OCI-M2 (cell line): ENCODE measurements around the gene PLET1.
A peak's percentile ranks its signal among the peaks of the same experiment; 100 is the strongest.

Experiments used
- DNase-seq: peaks from one replicate; lab custom pipeline; 2025; ENCODE audit not compliant: unreplicated experiment; lab: John Stamatoyannopoulos, UW

The PLET1 gene

DNA sequence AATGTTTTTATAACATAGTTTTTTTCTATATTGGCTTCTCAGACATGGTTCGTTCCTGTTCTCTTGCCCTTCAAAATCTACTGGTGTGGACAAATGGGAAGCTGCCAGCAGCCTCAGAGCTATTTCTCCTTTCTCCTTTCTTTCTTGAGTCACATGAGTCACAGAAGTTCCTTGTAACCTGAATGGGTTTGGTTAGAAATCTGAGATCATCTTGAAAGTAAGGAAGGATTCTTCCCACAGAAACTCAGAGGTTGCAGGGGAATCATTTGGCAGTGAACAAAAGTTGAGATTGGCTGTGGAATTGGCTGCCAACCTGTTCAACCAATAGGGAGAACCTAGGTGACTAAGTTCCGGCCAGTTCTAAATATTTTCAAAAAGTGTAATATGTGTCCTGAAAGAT is 12.5 kb downstream of the PLET1 start:
- DNase-seq = no peak

GRCh38 chr11:112247201-112247600 is 13.5 kb downstream of the PLET1 start:
- DNase-seq = no peak

DNA sequence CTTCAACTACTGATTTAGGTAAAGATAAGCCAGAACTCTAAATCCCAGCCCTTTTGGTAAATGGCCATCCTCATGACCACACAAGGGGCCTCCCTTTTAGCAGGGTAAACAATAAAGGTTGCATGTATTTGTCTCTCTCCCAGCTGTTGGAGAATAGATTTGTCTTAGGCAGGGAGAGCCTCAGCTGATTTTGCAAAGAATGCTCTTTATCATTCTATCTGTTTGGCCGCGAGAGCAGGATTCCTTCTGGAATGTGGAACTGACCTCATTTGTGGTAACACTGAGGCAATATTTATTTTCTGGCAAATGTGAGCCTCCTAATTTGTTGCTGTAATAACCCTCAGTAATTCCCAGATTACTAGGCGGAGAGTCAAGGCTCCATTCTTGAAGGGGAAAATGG is 19.2 kb downstream of the PLET1 start:
- no peak for DNase-seq

- no peak for DNase-seq
Observed at GRCh38 chr11:112238041-112238440, 22.6 kb downstream of the PLET1 start.

DNA sequence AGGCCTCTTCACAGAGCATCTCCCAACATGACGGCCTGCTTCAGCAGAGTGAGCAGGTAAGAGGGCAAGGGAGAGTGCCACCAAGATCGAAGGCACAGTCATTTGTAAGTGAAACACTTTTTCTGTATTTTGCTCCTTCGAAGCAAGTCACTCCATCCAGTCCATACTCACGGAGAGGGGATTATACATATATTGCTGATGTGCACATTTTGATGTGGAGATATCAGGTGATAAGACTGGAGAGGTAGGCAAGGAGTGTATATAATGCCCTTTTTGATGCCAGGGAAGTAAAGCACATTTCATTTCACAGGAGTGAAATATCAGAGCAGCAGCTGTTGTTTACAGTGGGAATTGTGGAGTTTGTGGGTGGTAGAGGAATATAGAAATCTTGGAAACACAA is 23.2 kb downstream of the PLET1 start:
- DNase-seq = no peak

GRCh38 chr11:112235750-112236390 is 24.8 kb downstream of the PLET1 start:
- no peak for DNase-seq

DNA sequence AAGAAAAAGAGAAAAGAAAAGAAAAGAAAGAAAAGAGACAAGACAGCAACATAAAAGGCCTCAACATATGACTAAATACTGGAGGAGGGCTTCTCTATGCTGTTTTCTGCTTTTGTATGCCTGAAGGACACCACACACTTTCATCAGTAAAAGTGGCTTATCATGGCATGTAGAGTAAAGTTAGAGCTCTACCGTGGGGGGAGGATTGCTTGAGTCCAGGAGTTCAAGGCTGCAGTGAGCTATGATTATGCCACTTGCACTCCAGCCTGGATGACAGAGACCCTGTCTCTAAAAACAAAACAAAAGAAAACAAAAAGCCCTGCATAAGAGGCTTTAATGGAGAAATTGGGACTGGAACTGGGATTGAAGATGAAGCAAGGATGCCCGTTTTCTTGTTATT is 28.7 kb downstream of the PLET1 start:
- DNase-seq = no peak

DNA sequence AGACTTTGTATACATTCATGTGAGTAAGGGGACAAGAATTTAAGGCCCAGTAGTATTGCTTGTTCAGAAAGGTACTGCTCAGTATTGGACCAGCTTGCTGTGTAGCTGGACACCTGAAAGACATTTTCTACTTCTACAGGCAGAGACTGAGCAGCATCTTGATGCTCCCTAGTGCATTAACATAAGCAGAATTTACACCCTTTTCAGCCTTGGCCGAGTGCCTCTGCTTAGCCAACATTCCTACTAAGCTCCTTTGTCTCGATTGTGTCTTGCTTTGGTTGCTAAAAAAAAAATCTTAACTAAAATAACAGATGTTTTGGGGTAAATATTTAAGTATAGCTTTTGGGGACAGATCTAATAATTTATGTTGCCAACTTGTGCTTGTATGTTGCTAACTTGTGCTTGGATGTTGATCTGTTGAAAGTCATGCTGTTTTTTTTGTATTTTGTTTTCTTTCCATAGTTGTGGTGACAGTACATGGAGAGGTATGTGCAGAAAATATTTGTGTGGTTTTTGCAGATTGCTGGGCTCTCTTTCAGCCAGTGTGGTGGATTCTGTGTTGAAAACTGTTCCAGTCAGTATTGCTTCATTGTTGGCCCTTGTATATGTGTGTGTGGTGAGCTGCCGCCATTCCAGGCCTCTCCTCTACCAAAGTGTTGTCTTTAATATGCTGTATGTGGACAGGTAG is 30.8 kb downstream of the PLET1 start:
- no peak for DNase-seq

GRCh38 chr11:112229159-112229558 is 31.5 kb downstream of the PLET1 start:
- DNase-seq = no peak

DNA sequence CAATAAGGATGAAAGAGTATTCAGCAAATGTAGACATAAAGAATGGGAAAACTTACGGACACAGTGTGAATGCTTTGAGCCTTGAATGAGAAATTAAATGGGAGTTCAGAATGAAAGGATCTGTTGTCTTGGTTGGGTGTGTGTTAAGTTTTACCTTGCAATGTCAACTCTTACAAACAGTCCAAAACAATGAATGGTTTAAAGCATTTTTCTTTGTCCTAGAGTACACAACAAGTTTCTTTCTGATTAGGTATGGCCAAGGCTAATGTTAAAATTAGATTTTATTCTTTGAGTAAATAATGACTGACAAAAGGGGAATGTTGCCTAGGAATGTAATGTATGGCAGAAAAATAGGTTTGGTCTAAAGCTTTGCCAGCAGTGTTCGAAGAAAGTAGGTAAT is 32.0 kb downstream of the PLET1 start:
- DNase-seq = no peak

- DNase-seq = no peak
Observed at GRCh38 chr11:112227471-112227870, 33.2 kb downstream of the PLET1 start.

- DNase-seq = no peak
Observed at GRCh38 chr11:112226831-112227401, 33.7 kb downstream of the PLET1 start.

DNA sequence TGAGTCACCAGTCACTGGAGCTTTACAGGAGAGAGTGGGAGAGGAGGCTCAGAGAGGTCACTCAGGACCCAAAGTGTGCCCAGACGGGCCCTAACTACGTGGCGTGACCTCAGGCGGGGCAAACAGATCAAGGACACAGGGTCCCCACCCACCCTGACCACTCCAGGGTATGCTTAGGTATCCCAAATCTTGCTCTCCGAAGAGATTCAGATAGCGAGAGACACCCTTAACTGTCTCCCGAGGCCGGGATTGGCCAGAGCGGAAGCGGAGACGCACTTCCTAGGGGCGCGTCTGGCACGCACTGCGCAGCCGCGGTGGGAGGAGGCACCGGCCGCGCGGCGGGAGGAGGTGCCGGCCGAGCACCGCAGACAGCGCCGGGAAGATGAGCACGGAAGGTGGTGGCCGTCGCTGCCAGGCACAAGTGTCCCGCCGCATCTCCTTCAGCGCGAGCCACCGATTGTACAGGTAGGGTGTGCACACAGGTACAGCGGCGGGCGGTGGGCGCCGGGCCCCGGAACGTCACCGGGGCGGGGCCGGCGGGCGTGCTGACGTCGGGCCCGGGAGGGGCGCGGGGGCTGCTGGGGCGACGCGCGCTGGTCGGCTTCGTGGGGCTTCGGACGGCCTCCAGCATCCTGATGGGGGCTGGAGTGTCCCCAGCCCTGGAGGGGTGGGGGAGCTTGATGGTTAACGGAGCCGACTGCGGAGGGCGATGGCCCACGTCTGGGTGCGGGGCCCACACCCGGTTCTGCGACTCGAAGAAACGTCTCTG is 34.4 kb downstream of the PLET1 start, which contains the start of gene PTS:
PTS (plus strand) TSS at position 367 of the 769 bp plus-strand sequence; CDS start at position 383, 16 bp downstream.
- DNase-seq = peak; percentile 23

DNA sequence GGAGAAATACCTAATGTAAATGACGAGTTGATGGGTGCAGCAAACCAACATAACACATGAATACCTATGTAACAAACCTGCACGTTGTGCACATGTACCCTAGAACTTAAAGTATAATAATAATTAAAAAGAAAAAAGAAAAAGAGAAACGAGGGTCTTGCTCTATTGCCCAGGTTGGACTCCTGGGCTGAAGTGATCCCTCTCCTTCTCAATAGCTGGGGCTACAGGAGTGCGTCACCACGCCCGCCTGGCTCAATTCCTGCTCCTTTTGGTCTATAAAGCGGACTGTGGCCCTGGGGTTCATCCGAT is 35.0 kb downstream of the PLET1 start:
- no peak for DNase-seq

DNA sequence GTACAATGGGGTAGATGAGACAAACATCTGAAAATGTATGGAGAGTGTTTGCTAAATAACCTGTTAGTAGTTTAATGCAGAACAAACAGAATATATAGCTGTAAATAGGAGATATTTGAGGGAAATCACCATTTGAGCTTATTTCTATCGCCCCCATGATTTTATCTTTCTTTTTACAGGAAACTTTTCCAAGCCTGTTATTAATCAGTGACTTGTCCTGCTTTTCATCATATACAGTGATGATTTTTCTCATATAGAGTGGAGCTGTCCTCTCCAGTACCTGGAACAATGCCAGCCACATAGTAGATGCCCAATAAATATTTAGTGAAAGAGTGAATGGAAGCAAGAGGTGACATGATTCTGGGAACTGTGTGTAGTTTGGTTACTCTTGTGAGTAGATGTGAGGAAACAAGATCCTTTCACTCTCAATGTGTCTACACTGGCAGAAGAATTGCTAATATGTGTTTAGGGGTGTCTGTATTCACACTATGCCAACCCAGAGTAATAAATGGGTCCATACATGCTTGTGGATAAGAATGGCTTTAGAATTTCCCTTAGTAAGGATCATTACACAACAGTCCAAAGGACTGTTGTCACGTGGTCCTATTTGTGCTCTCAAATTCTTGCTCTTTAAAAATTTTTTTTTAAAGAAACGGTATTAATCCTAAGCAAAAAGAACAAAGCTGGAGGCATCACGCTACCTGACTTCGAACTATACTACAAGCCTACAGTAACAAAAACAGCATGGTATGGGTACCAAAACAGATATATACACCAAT is 36.7 kb downstream of the PLET1 start:
- no peak for DNase-seq

DNA sequence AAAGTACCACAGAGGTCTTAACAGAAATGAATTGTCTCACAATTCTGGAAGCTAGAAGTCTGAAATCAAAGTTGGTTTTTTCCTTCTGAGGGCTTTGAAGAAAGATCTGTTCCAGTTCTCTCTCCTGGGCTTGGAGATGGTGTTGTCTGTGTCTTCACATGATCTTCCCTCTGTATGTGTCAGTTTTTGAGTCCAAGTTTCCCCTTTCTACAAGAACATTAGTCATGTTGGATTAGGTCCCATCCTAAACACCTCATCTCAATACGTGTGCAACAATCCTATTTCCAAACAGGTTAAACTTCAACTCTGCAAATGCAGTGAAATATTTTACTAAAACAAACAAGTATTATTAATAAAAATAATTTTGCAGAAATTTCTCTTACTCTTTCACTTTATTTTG is 37.5 kb downstream of the PLET1 start:
- DNase-seq = no peak

DNA sequence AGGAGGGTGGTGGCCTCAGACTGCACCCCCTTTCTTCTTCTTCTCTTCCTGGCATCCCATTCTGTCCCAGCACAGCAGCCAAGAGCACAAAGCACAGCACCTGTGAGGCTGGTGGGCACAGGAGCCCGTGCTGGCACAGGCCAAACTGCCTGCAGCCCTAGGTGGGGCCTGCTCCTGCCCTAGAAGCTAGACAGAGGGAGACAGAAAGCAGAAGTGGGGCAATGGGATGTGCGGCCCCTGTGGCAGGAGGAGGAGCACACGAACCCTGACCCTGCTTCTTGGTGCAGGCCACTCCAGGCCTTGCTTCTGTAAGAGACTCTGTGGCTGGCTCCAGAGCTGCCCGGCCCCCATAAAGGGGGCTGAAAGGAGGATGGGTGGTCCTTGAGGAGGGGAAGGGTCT is 38.4 kb downstream of the PLET1 start:
- no peak for DNase-seq

GRCh38 chr11:112221274-112221835 is 39.3 kb downstream of the PLET1 start:
- DNase-seq = no peak

- DNase-seq = peak; percentile 10
Observed at GRCh38 chr11:112219476-112220232, 41.0 kb downstream of the PLET1 start.

DNA sequence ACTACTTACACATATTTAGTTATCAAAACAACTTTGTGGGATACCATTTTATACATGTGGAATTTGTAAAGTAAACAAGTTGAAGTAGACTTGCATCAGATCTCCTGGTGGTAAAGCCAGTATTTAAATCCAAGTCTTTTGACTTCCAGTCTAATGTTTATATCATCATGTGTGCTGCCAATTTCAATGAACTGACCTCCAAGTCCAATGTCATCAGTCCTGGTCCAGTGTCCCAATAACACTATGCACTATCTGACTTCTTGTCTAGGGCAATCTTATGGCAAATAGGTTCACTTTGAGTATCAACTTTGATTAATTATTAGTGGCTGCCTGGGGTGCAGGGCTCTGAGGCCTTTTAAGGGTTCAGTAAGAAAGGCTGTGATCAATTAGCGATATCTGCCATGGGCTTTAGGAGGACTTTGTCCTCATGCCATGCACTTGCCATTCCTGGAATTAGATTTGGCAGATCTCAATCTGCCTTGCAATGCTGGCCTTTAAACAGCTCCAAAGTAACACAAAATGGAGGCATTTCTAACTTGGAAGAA is 44.0 kb downstream of the PLET1 start:
- DNase-seq = no peak
